ENCODE data around the gene SORCS2. TPM values are rescaled to one million over a fixed set of nuclear protein-coding genes. Genes with fewer than 3 reads are reported as not detected.

SORCS2 gene
- total and polyA plus RNA-seq, 2 of the 8 experiments (the other 6 are each of a cell fraction or from before 2014, with no cell fraction given): 0.36 to 1.8 TPM

- Histone ChIP-seq H3K18ac (ENCODE audit: extremely low read depth, low read length) (no peak overlapping the region), H3K9ac (replicated peaks in 1 of 4; ENCODE audit: extremely low read depth in 1 of 4, low read depth in 3 of 4, low read length in 3 of 4) (no peak overlapping the region), H3K4ac (replicated peaks; ENCODE audit: insufficient read length, low read depth, low read length) (no peak overlapping the region), H2BK20ac (ENCODE audit: low read length) (no peak overlapping the region), H2BK5ac (ENCODE audit: low read depth, low read length) (no peak overlapping the region), H3K79me1 (ENCODE audit: low read depth, low read length) (no peaks in the 10 kb centered on the region), H4K5ac (ENCODE audit: insufficient read length, low read depth, low read length) (no peak overlapping the region), H2AK5ac (ENCODE audit: low read depth, low read length) (no peak overlapping the region), H3K4me2 (ENCODE audit: insufficient read depth in 1 of 2, low read depth in 2 of 2, low read length in 2 of 2) (no peak overlapping the region), H3K27ac (ENCODE audit: low read depth, low read length) (no peak overlapping the region), H2BK12ac (ENCODE audit: low read depth, low read length) (no peak overlapping the region), H2BK120ac (replicated peaks; ENCODE audit: low read depth, low read length) (no peak overlapping the region), H3K36me3 (ENCODE audit: control insufficient read depth in 2 of 4, insufficient read depth in 4 of 4, low read length in 3 of 4) (no peaks in the 10 kb centered on the region), H4K20me1 (replicated peaks in 1 of 2; ENCODE audit: control insufficient read depth in 1 of 2, insufficient read depth in 2 of 2, low read length in 2 of 2) (no peaks in the 10 kb centered on the region), H2BK15ac (ENCODE audit: low read length) (no peak overlapping the region), H4K8ac (ENCODE audit: extremely low read depth, insufficient read depth, low read length) (no peak overlapping the region), H3K23me2 (ENCODE audit: low read depth, low read length) (no peaks in the 10 kb centered on the region), H3K27me3 (replicated peaks in 1 of 4; ENCODE audit: control insufficient read depth in 3 of 4, extremely low read depth in 1 of 4, insufficient read depth in 3 of 4, low read length in 3 of 4) (0 out of 7 replicates have a peak, but pooled peaks cover 0 to 2% (median 0%) of the 10 kb centered on the region in 4 experiments), H3K23ac (ENCODE audit: insufficient read length) (no peak overlapping the region), H3K14ac (ENCODE audit: insufficient read length) (no peak overlapping the region), H3K56ac (replicated peaks; ENCODE audit: insufficient read length, low read depth, low read length) (no peak overlapping the region), H3K79me2 (ENCODE audit: control insufficient read depth in 1 of 2, insufficient read depth in 2 of 2, low read length in 2 of 2) (no peaks in the 10 kb centered on the region), H4K91ac (replicated peaks; ENCODE audit: insufficient read length, low read length) (no peak overlapping the region), H3K4me1 (replicated peaks in 1 of 4; ENCODE audit: control insufficient read depth in 3 of 4, insufficient read depth in 4 of 4, low read length in 3 of 4) (no peaks in the 10 kb centered on the region; a peak in 1 of 7 replicates), H2AFZ (ENCODE audit: low read length) (no peak overlapping the region), H3K4me3 (ENCODE audit: extremely low read depth in 1 of 4, insufficient read depth in 2 of 4, low read depth in 3 of 4, low read length in 4 of 4) (no peak overlapping the region), H3K9me3 (ENCODE audit: insufficient read depth in 2 of 2, low read depth in 1 of 2, low read length in 1 of 2) (no peaks in the 10 kb centered on the region)
- no peak for FAIRE-seq
- 97% methylated on average over 7 of the region's 7 CpGs; no CpG with 5 or more reads in 1 of the 2 experiments for WGBS, 2 experiments (ENCODE audit: extremely low coverage in 1 of 2, insufficient coverage in 1 of 2, insufficient read length in 1 of 2, insufficient replicate concordance in 2 of 2, low coverage in 1 of 2, low lambda C conversion rate in 2 of 2, missing lambda C conversion rate in 1 of 2)
- ChIA-PET POLR2A (ENCODE audit: partially characterized antibody) (no interaction called here), CTCF (ENCODE audit: partially characterized antibody) (interaction anchor here (0.5 to 1.1 kb wide), 2 partner anchors 9 to 399 kb away, joined by 3 read pairs; no protein-coding TSS in a partner anchor)
- DNase-seq (ENCODE audit: low read depth in 1 of 2, low spot score in 2 of 2): no peak
- TF ChIP-seq NRF1 (IDR thresholded peaks at IDR 0.05; ENCODE audit: low read depth, low read length) (no peak), SRF (IDR thresholded peaks at IDR 0.05; ENCODE audit: low read depth, low read length) (no peak), USF2 (IDR thresholded peaks at IDR 0.05; ENCODE audit: low read length) (no peak), SIN3A (conservative IDR thresholded peaks at IDR 0.05 in 1 of 2, IDR thresholded peaks at IDR 0.05 in 1 of 2; ENCODE audit: low read depth in 1 of 2, low read length in 2 of 2) (no peak), SP2 (IDR thresholded peaks at IDR 0.05; ENCODE audit: low read length) (no peak), POLR2A (IDR thresholded peaks at IDR 0.05; ENCODE audit: control extremely low read depth in 1 of 2, low read depth in 2 of 2, low read length in 2 of 2) (no peak), CTCF (IDR thresholded peaks at IDR 0.05; ENCODE audit: control extremely low read depth in 1 of 3, insufficient read depth in 1 of 3, low read depth in 1 of 3, low read length in 3 of 3) (no peak), RXRA (IDR thresholded peaks at IDR 0.05; ENCODE audit: insufficient read depth, low read depth, low read length) (no peak), EZH2 (IDR thresholded peaks at IDR 0.05; ENCODE audit: low read depth, low read length, severe bottlenecking) (no peak), YY1 (IDR thresholded peaks at IDR 0.05; ENCODE audit: low read depth, low read length) (no peak), FOSL1 (IDR thresholded peaks at IDR 0.05; ENCODE audit: insufficient read depth, low read depth, low read length) (no peak)
Measured at GRCh38 chr4:7153711-7154110, 38.6 kb upstream of the SORCS2 start.
